HFF-Myc (cell line): ENCODE measurements around the gene SMS.

Experiments used
- DNase-seq: peaks from one replicate; pipeline ENCODE4 v3.0.0-alpha.2; 2011; ENCODE audit warnings: low read depth; ENCODE audit errors: extremely low read depth
- H3K4me3 ChIP-seq: replicated peaks from 2 replicates; pipeline ENCODE4 v1.5.1; 2011; ENCODE audit warnings: low read depth, mild to moderate bottlenecking, control low read depth, low read length
- TF ChIP-seq, protein P1 (sequence below): IDR thresholded peaks from 2 replicates; pipeline ENCODE4 v1.5.1; 2012; ENCODE audit warnings: mild to moderate bottlenecking, low read depth, low read length, control low read depth; ENCODE audit errors: missing control alignments

SMS gene

DNA sequence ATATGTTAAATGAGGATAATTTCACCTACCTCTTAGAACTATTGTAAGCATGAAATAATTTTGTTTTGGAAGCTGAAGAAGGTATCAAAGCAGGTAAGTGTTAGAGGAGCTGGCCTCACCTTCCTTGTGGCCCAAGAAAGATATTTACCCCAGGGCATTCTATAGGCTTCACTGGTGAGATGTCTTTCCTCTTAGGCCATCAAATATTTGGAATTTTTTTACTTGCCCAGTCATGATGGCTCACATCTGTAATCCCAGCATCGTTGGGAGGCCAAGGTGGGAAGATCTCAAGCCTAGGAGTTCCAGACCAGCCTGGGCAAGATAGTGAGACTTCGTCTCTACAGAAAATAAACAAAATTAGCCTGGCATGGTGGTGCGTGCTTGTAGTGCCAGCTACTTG is 6.1 kb upstream of the SMS start:
- no peak for DNase-seq
- TF ChIP-seq, protein P1, sequence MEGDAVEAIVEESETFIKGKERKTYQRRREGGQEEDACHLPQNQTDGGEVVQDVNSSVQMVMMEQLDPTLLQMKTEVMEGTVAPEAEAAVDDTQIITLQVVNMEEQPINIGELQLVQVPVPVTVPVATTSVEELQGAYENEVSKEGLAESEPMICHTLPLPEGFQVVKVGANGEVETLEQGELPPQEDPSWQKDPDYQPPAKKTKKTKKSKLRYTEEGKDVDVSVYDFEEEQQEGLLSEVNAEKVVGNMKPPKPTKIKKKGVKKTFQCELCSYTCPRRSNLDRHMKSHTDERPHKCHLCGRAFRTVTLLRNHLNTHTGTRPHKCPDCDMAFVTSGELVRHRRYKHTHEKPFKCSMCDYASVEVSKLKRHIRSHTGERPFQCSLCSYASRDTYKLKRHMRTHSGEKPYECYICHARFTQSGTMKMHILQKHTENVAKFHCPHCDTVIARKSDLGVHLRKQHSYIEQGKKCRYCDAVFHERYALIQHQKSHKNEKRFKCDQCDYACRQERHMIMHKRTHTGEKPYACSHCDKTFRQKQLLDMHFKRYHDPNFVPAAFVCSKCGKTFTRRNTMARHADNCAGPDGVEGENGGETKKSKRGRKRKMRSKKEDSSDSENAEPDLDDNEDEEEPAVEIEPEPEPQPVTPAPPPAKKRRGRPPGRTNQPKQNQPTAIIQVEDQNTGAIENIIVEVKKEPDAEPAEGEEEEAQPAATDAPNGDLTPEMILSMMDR: no peak
- H3K4me3 ChIP-seq: no peak overlapping the region

DNA sequence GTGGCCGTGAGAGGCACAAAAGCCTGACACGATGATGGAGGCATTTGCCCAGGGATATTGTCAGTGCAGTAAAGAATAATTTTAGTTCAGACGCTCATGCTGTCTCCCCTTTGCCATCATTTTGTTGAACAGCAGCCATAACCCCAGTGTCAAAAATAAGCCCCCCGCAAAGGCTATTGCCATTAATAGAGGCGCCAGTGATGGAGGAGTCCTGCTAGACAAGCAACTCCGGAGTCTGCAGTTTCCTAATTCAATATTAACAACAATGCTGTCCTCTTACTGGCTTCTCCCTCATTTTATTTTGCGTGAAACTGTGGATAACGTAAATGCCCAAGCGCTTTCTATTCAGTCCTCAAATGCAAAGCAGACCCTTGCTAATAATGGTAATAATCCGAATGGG is 603 bp upstream of the SMS start:
- TF ChIP-seq, protein P1: no peak
- H3K4me3 ChIP-seq: peak overlapping the region; percentile 52
- no peak for DNase-seq

DNA sequence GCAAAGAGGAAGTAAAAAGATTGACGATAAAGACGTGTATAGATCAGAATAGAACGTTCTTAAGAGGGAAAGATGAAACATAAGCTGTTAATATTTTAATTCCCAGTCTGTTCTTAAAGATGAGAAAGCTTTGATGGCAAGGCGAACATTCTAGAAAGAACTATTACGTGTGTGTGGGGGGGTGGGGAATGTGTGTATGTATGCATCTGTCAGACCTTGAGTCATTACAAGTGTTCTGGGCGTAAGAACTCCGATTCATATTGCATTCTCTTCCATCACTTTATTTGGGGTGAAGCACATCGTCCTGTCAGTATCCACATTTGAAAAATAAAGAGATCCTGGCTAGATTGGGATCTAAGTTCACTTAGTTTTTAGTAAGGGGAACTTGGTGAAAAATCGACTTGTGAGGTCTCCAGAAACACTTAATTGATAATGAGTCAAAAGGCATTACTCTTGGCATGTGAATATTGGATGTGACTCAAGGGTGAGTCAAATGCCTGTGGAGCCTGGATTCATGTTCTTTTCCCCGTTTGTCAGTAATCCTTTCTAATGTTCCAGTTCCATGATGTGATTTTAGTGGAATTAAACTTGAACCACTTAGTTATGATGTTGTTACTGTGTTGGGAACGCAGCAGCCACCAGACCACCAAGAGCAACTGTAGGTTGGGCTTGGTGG is 3.1 kb downstream of the SMS start:
- no peak for DNase-seq
- TF ChIP-seq, protein P1: no peak
- peak overlapping the region; percentile 52; the same call in 1 of the 2 replicates for H3K4me3 ChIP-seq

DNA sequence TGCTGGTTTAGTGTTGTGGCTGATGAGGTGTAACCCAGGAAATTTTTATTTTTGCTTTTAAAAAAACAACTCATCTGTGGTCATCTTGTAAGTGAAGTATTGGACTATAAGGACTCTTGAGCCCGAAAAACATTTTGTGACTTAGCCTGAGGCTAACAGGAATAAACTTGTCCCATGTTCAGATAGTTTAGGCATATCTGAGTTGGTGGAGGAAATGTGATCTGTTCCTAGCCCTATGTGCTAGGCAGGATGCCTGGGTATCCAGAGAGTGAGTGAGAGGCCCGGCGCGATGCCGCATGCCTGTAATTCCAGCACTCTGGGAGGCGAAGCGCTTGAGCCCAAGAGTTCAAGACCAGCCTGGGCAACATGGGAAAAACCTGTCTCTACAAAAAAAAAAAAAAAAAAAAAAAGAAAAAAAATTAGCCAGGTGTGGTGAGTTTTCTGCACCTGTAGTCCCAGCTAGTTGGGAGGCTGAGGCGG is 3.7 kb downstream of the SMS start:
- no peak overlapping the region; the same call in 1 of the 2 replicates for H3K4me3 ChIP-seq
- DNase-seq: no peak
- TF ChIP-seq, protein P1: no peak

DNA sequence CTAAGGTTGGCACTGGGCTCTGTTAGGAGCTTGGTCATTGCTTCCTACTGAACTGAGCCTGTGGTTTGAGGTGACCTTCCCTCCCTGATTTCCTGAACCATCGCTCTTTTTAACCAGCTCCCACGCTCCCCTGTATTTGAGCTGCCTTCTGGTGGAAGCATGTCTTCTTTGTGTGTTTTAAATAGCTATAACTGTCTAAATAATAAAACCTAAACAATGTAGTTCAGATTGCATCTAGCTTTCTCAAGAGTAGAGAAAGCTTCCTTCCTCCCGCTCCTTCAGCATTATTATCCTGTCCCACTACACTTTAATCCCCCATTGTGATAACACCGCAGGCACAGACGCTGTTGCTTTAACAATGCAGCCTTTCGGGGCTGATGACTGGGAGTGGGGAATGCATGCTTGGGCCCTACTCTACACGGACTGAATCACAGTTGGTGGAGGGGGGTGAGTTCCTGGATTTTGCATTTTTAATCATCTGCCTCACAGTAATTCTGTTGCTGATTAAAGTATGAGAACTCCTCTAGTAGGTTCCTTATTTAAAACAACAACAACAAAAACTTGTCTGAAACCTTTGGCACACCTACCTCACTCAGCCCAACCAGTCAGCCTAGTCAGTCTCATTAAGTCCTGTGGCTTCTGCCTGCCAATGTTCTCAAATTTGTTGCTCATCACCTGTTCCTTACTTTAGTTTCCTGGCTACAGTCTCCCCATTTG is 6.6 kb downstream of the SMS start:
- TF ChIP-seq, protein P1: no peak
- no peak for DNase-seq
- H3K4me3 ChIP-seq: no peak overlapping the region

DNA sequence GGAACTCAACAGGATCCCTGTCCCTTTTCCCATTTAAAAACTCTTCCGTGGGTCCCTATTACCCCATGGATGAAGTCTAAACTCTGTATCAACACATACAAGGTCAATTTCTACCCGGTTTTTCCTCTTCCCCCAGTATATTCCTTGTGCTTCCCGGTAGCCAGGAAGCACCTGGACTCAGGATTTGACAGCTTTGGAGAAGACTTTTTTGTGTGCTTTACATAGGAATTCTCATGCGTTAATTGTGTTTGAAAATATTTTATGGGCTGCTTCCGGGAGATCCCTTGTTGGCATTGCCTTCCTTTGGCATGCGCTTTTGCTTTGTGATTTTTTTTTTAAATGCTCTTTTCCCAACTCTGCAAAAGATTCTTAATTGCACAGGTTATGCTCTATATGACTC is 7.2 kb downstream of the SMS start:
- no peak overlapping the region for H3K4me3 ChIP-seq
- DNase-seq: no peak
- TF ChIP-seq, protein P1: no peak
